ENCODE measurements around the gene DEFB126. TPM values are rescaled to one million over a fixed set of nuclear protein-coding genes. Genes with fewer than 3 reads are reported as not detected.
"Not testable (repeated sequence)": the region's sequence is repeated elsewhere in the genome, so short reads cannot be mapped to it uniquely, and the experiment has no call there.

The DEFB126 gene, protein sequence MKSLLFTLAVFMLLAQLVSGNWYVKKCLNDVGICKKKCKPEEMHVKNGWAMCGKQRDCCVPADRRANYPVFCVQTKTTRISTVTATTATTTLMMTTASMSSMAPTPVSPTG
- total RNA-seq (ENCODE audit: unreplicated experiment) = not detected
- long read RNA-seq = 0 reads

- Mint-ChIP-seq H3K4me1 (ENCODE audit: unreplicated experiment) (peaks cover 5% of the 10 kb centered on the region), H3K27ac (ENCODE audit: unreplicated experiment) (no peak within 1 kb of the TSS), H3K9me3 (ENCODE audit: unreplicated experiment) (no peaks in the 10 kb centered on the region), H3K36me3 (ENCODE audit: low read depth, unreplicated experiment) (no peaks in the 10 kb centered on the region), H3K27me3 (ENCODE audit: unreplicated experiment) (peaks cover 3% of the 10 kb centered on the region), H3K4me3 (ENCODE audit: unreplicated experiment) (no peak within 1 kb of the TSS)
- no peak for DNase-seq (ENCODE audit: low spot score)
- TF ChIP-seq CTCF (IDR thresholded peaks at IDR 0.05; ENCODE audit: unreplicated experiment) = no peak
Measured at GRCh38 chr20:142290-142689, at the start of gene DEFB126. Gene DEFB126 (plus strand): TSS chr20:142590. CDS start chr20:142629, 39 bp downstream.

DNA sequence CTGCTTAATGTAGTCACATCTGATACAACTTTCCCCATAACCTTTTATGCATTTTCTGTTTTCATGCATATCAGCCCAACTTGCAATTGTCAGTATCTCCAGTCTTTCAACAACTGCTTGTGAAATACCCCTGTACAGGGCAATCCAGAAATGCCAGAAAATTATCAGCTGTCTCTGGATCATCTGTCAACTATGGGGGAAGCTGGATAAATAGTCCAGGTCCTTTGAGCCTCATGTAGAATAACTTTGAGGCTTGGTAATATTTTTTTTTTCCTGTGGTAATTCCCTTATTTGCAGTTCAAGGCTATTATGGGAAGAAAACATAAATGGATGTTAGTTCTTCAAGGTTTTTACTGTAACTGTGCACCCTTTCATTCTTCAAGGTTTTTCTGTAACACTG, 48.7 kb upstream of the DEFB126 start:
- TF ChIP-seq CTCF (IDR thresholded peaks at IDR 0.05; ENCODE audit: unreplicated experiment) = no peak
- H3K9me3 Mint-ChIP-seq (ENCODE audit: unreplicated experiment) = peaks cover 13% of the 10 kb centered on the region
- no peak overlapping the region for H3K27ac Mint-ChIP-seq (ENCODE audit: unreplicated experiment)

DNA sequence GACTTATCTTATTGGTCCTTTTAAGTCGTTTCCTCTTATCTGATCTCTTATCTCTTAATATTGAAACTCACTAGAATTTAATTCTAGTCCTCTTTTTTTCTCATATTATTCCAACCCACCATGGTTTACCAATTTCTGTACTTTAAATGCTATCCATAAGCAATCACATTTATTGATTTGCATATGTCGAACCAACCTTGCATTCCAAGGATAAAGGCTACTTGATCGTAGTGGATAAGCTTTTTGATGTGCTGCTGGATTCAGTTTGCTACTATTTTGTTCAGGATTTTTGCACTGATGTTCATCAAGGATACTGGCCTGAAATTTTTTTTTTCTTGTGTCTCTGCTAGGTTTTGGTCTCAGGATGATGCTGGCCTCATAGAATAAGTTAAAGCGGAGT, 47.2 kb upstream of the DEFB126 start:
- Mint-ChIP-seq H3K9me3 (ENCODE audit: unreplicated experiment) (peaks cover 13% of the 10 kb centered on the region), H3K4me3 (ENCODE audit: unreplicated experiment) (no peak overlapping the region), H3K4me1 (ENCODE audit: unreplicated experiment) (no peaks in the 10 kb centered on the region), H3K36me3 (ENCODE audit: low read depth, unreplicated experiment) (peaks cover 3% of the 10 kb centered on the region), H3K27ac (ENCODE audit: unreplicated experiment) (no peak overlapping the region), H3K27me3 (ENCODE audit: unreplicated experiment) (no peaks in the 10 kb centered on the region)
- DNase-seq (ENCODE audit: low spot score) = no peak
- TF ChIP-seq CTCF (IDR thresholded peaks at IDR 0.05; ENCODE audit: unreplicated experiment) = no peak

More for the DNA sequence above, 48.7 kb upstream of the DEFB126 start:
- H3K4me3 Mint-ChIP-seq (ENCODE audit: unreplicated experiment) = no peak overlapping the region
- H3K4me1 Mint-ChIP-seq (ENCODE audit: unreplicated experiment) = no peaks in the 10 kb centered on the region
- no peak for DNase-seq (ENCODE audit: low spot score)
- H3K36me3 Mint-ChIP-seq (ENCODE audit: low read depth, unreplicated experiment) = peaks cover 3% of the 10 kb centered on the region
- no peaks in the 10 kb centered on the region for H3K27me3 Mint-ChIP-seq (ENCODE audit: unreplicated experiment)

GRCh38 chr20:97691-98090, 44.7 kb upstream of the DEFB126 start:
- not testable (repeated sequence) for H3K27ac Mint-ChIP-seq (ENCODE audit: unreplicated experiment)
- peaks cover 13% of the 10 kb centered on the region for H3K9me3 Mint-ChIP-seq (ENCODE audit: unreplicated experiment)

GRCh38 chr20:101975-102374, 40.4 kb upstream of the DEFB126 start:
- H3K27me3 Mint-ChIP-seq (ENCODE audit: unreplicated experiment) = no peaks in the 10 kb centered on the region
- H3K4me1 Mint-ChIP-seq (ENCODE audit: unreplicated experiment) = no peaks in the 10 kb centered on the region
- peaks cover under 1% of the 10 kb centered on the region for H3K9me3 Mint-ChIP-seq (ENCODE audit: unreplicated experiment)
- no peak for DNase-seq (ENCODE audit: low spot score)
- no peak for TF ChIP-seq CTCF (IDR thresholded peaks at IDR 0.05; ENCODE audit: unreplicated experiment)
- no peak overlapping the region for H3K27ac Mint-ChIP-seq (ENCODE audit: unreplicated experiment)
- no peak overlapping the region for H3K4me3 Mint-ChIP-seq (ENCODE audit: unreplicated experiment)
- no peaks in the 10 kb centered on the region for H3K36me3 Mint-ChIP-seq (ENCODE audit: low read depth, unreplicated experiment)

More at GRCh38 chr20:97691-98090, 44.7 kb upstream of the DEFB126 start:
- DNase-seq (ENCODE audit: low spot score); H3K4me3 Mint-ChIP-seq (ENCODE audit: unreplicated experiment); H3K27me3 Mint-ChIP-seq (ENCODE audit: unreplicated experiment); H3K36me3 Mint-ChIP-seq (ENCODE audit: low read depth, unreplicated experiment); H3K4me1 Mint-ChIP-seq (ENCODE audit: unreplicated experiment): not testable (repeated sequence)

Data from endothelial cell (in vitro differentiated cells).